ENCODE results near the gene MAP3K14.

MAP3K14 gene

GRCh38 chr17:45298546-45299285 is 18.1 kb downstream of the MAP3K14 start:
- no peak for DNase-seq

GRCh38 chr17:45296833-45297124 is 20.0 kb downstream of the MAP3K14 start:
- no peak for DNase-seq

DNA sequence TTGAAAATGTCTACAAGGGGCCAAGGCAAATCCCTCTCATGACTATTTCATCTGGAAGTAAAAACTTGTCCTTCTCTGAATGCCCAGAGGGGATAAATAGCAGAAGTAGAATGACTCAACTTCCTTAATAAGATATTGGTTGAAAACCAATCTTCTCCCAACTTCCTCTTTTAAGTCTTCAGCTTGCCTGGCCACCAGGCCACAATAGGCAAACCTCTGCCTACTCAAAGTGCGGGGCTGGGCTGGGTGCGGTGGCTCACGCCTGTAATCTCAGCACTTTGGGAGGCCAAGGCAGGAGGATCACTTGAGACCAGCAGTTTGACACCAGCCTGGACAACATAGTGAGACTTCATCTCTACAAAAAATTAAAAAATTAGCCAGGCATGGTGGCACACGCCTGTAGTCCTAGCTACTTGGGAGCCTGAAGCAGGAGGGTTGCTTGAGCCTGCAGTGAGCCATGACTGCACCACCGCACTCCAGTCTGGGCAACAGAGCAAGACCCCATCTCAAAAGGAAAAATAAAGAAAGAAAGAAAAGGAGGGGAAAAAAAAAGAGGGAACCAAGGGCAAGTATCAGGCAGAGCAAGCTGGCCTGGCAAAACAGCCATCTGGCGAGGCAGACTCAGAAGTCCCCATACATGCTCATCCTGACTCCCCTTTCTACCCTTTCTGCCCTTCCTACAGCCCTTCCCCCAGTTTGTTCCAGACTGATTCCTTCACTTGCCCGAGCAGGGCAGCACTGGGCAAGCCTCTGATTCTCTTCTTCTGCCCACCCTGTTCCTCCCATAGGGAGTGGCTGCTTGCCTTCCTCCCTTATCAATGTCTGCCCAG is 20.6 kb downstream of the MAP3K14 start:
- DNase-seq, result no peak

GRCh38 chr17:45294506-45294905 is 22.3 kb downstream of the MAP3K14 start:
- no peak for DNase-seq

- DNase-seq, result no peak
These were observed 23.2 kb downstream of the MAP3K14 start for GRCh38 chr17:45293413-45294211.

DNA sequence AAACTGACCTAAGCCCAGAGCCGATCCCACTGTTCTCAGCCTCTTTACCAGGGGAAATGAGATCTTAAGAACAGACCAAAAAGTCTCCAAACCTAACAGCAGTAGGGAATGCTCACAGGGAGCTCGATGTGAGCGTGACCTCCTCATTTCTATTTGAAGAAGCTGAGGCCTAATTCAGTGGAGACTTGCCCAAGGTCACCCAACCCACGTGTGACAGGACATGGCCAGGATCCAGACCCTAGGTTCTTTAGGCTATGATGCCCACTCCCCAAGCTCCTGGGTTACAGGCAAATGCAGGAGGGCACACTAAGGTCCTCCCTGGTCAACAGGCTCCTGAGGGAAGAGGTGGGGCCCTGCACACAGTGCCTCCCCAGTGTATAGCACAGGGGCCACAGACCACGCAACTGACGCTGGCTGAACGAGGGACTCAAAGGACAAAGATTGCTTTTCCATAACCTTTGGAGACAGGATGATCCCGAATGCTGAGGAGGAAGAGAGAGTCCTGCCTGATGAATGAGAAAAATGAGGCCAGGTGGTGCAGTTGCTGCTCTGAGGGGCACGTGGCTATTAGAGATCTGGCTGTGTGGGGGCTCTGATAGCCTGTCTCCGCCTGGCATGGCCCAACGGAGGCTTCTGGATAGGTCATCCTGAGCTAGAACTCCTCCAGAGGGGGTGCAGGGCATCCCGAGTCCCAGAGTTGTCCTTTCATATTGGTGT is 24.0 kb downstream of the MAP3K14 start:
- no peak for DNase-seq

GRCh38 chr17:45291171-45291805 is 25.5 kb downstream of the MAP3K14 start:
- no peak for DNase-seq

DNA sequence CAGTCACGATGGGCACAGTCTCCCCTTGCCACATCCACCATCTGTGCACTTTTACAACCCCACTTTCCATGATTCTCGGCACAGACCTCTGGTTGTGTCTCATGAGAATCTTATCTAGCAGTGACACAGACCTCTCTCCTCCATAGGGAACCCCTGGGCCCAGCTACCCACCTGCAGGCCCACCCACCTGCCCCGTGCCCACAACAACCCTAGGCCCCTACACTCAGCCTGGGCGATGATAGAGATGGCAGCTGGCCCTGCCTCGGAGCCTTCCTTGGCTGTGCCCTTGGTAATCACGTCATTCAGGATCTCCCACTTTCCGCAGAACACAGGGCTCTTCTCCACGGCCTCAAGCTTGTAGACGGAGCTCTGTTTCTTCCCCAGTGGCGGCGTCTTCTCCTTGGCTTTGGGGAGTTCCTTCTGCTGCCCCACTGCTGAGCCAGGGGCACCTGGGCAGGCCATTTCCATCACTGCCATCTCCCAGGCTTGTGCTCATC is 26.5 kb downstream of the MAP3K14 start:
- no peak for DNase-seq

DNA sequence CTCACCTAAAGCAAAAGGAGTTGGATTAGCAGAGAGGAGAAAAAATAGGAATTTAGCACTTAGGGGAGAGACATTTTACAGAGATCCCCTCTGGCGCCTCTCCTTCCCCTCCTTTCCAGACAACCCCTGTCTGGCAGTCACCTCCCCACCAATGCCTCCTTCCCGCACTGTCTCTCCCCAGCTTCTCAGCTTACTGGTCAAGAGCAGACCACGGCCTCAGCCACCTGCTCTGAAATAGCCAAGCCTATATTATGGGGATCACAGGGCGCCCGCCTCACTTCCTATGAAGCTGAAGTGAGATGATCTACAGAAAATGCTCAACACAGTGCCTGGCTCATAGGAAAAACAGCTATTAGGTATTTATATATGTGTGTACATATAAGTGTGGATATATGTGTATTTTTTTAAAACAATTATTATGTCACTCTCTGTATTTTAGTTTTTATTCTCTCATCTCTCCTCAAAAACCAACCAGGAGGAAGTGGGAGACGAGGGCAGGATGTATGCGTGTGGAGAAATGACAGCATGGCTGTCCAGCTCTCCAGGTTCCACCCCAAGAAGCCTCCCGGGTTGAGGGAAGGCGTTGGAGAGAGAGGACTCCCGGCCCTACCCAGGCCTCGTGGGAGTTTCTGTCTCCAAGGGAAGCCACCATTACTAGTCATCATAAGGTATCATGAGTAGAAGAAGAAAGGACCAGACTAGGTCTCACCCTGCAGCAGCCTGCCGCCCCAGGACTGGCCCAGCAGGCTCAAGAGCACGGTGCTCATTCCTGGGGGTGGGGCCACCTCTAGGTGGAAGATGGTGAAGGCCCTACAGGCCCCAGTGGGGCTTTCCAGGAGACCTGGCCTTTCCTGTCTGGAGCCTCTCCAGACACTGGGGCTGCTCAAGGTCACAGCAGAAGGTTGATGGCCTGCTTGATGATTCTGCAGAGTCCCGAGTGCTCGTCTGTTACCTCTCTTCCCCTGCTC is 27.2 kb downstream of the MAP3K14 start:
- no peak for DNase-seq

DNA sequence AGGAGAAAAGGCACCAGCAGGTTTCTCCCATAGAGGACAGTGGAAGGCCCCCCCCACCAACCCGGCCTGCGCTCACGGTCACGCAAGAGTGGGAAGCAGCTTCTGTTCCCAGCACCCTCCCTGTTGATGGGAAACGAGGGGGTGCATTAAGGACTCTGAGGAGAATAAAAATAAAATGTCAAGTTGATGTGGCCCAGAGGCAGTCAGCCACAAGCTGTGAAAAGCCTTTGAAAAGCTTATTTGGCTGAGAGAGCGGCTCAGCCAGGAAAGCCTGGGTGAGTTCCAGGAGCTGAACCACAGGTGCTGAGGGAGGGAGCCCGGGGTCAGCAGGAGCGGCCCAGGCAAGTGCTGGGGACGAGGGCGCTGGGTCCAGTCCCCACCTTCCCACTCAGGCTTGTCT is 28.0 kb downstream of the MAP3K14 start:
- peak; percentile 17 for DNase-seq

DNA sequence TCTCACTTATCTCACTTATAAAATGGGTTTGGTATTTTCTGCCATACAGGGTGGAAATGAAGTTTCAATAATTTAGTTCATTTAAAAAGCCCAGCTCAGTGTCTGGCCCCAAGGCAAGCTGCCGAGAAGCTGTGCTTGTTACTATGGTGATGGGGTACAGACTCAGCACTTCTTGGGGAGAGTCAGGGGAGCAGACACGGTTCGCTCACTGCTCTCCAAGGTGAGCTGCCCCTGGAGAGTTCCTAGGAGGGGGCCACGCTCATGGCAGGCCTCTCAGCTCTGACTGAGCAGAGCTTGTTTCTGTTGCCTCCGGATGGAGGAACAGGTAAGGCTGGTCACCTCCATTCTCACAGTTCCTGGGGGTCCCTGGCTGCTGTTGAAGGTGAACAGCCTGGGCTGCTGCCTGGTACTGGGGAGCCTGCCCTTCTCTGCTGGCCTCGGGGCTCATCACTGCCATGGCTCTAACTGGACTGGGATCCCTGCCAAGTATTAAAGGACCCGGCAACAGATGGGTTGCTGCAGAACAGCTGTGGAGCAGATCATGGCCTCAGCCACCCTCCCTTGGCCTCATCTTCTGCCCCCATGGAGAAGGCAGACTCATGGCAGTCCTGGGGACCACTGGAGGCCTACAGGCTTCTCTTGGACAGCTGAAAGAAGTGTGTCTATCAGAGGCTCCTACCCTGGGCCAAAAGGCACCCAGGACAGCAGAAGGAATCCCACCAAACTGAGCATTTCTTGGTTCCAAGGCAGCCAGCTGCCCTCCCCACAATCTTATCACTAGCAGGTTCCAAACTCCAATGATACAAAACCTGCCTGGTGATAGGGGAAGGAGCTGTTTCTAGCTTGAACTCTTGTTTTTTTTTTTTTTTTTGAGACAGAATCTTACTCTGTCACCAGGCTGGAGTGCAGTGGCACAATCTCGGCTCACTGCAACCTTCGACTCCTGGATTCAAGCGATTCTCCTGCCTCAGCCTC is 29.0 kb downstream of the MAP3K14 start:
- DNase-seq, result no peak

GRCh38 chr17:45286286-45286685 is 30.5 kb downstream of the MAP3K14 start:
- no peak for DNase-seq

DNA sequence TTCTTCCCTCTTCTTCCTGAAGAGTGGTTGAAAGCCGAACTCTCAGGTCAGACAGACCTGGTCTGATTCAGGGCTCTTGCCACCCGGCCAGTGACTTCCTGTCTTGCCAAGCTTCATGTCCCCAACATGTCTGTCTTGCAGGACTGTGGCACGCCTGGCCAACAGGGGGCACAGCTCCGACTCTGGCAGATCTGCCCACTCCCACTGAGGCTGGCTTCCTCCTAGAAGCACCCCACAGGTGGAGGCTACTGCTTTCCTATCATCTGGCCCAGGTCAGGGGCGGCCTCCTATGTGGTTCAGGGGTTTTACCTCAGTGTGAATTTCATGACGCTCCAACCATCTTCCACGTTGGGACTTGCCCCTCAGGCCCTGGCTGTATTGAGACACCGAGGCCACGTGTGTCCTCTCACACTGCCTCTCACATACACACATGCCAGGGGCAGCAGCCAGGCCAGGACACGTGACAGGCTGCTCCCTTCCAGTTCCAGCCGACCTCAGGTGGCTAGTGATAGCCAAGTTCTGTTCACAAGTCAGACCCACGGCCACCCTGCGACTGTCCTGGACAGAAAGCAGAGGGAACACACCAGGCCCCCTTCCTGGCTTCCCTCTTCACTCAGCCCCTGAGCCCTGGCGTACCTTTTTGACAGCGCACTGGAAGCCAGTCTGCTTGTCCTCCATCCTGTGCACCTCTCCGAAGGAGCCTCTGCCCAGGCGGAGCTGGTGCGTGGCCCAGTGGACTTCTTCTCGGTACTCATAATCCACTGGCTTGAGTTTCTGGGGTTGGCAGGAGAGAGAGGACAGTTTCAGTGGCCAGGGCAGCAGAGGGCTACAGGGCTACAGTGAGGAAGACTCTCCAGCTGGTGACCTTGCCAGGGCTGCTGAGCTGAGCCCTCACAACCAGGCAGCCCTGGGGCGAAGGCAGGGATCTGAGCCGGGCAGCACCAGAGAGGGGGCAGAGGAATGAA is 32.4 kb downstream of the MAP3K14 start:
- no peak for DNase-seq

GRCh38 chr17:45283711-45284110 is 33.1 kb downstream of the MAP3K14 start:
- no peak for DNase-seq

- peak; percentile 69 for DNase-seq
These were observed 33.9 kb downstream of the MAP3K14 start for GRCh38 chr17:45282683-45283644.

- DNase-seq, result no peak
These were observed 36.9 kb downstream of the MAP3K14 start for GRCh38 chr17:45279898-45280297.

- DNase-seq, result no peak
These were observed 38.8 kb downstream of the MAP3K14 start for GRCh38 chr17:45277992-45278391.

Measured in NCI-H187 treated with DMSO at 0.1 percent for 48 hours (cell line).